ENCODE results near the gene PDE9A. TPM values are rescaled to one million over a fixed set of nuclear protein-coding genes. Genes with fewer than 3 reads are reported as not detected.

Gene PDE9A
- total RNA-seq, 1 donor from 2014 or later: 58.7 TPM

GRCh38 chr21:42654913-42655795, 1.7 kb downstream of the PDE9A start:
- Mint-ChIP-seq H3K27me3 (ENCODE audit: unreplicated experiment) (peaks cover 31% of the 10 kb centered on the region), H3K4me1 (ENCODE audit: low read depth, unreplicated experiment) (peaks cover 43% of the 10 kb centered on the region), H3K9me3 (ENCODE audit: unreplicated experiment) (peaks cover 28% of the 10 kb centered on the region), H3K27ac (ENCODE audit: unreplicated experiment) (peak overlapping the region; percentile 88), H3K36me3 (ENCODE audit: unreplicated experiment) (no peaks in the 10 kb centered on the region), H3K4me3 (ENCODE audit: unreplicated experiment) (peak overlapping the region; percentile 94)
- no peak for DNase-seq
- TF ChIP-seq, protein P1, sequence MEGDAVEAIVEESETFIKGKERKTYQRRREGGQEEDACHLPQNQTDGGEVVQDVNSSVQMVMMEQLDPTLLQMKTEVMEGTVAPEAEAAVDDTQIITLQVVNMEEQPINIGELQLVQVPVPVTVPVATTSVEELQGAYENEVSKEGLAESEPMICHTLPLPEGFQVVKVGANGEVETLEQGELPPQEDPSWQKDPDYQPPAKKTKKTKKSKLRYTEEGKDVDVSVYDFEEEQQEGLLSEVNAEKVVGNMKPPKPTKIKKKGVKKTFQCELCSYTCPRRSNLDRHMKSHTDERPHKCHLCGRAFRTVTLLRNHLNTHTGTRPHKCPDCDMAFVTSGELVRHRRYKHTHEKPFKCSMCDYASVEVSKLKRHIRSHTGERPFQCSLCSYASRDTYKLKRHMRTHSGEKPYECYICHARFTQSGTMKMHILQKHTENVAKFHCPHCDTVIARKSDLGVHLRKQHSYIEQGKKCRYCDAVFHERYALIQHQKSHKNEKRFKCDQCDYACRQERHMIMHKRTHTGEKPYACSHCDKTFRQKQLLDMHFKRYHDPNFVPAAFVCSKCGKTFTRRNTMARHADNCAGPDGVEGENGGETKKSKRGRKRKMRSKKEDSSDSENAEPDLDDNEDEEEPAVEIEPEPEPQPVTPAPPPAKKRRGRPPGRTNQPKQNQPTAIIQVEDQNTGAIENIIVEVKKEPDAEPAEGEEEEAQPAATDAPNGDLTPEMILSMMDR (IDR thresholded peaks at IDR 0.05; ENCODE audit: partially characterized antibody, unreplicated experiment): no peak

DNA sequence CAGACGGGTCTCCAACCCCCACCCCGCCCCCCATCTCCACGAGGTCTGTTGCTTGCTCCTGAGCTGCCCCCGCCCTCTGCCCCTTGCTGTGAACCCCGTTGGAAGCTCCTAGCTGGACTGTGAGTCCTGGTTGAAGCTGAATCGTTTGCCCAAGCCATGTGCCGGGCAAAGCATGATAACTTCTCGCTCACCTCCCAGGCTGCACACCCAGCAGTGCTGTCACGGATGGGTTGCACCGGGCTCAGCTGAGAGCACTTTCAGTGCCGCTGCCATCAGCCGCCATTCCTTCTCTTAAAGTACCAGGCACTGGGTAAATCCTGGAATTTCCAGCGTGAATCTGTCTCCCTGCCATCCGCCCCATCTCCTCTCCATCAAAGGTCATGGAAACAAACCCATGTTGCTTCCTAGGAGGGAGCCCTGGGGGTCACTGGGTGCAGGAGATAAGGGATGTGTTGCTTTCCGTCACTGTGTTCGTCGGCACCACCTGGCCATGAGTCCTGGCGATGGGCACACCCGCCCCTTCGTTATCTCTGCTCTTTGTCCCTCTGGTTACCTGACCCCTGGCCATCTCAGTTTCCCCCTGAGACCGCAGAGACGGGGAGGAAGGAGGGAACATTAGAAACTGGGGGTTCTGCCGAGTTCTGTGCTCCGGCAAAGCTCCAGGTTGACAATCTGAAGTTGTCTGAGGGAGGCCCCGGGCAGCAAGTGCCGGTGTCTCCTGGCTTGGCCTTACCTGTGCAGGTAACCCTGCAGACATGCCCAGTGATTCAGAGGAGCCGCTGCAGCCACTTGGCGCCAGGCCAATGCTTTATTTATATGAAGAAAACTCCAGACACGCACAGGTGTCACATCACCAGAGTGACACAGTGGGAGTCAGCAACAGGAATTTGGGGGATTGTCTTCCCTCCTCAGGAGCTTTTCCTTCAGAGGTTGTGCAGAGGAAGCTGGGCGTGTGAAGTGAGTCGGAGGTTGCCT, 2.7 kb downstream of the PDE9A start:
- H3K4me1 Mint-ChIP-seq (ENCODE audit: low read depth, unreplicated experiment): peaks cover 43% of the 10 kb centered on the region
- H3K4me3 Mint-ChIP-seq (ENCODE audit: unreplicated experiment): peak overlapping the region; percentile 94
- H3K36me3 Mint-ChIP-seq (ENCODE audit: unreplicated experiment): no peaks in the 10 kb centered on the region
- H3K9me3 Mint-ChIP-seq (ENCODE audit: unreplicated experiment): peaks cover 28% of the 10 kb centered on the region
- peaks cover 31% of the 10 kb centered on the region for H3K27me3 Mint-ChIP-seq (ENCODE audit: unreplicated experiment)
- peak overlapping the region; percentile 64 for H3K27ac Mint-ChIP-seq (ENCODE audit: unreplicated experiment)
- no peak for DNase-seq
- TF ChIP-seq, protein P1 (IDR thresholded peaks at IDR 0.05; ENCODE audit: partially characterized antibody, unreplicated experiment): no peak

GRCh38 chr21:42656872-42657271, 3.5 kb downstream of the PDE9A start:
- peaks cover 28% of the 10 kb centered on the region for H3K27me3 Mint-ChIP-seq (ENCODE audit: unreplicated experiment)
- no peaks in the 10 kb centered on the region for H3K36me3 Mint-ChIP-seq (ENCODE audit: unreplicated experiment)
- H3K9me3 Mint-ChIP-seq (ENCODE audit: unreplicated experiment): peaks cover 28% of the 10 kb centered on the region
- no peak for DNase-seq
- H3K4me1 Mint-ChIP-seq (ENCODE audit: low read depth, unreplicated experiment): peaks cover 44% of the 10 kb centered on the region
- peak overlapping the region; percentile 94 for H3K4me3 Mint-ChIP-seq (ENCODE audit: unreplicated experiment)
- TF ChIP-seq, protein P1 (IDR thresholded peaks at IDR 0.05; ENCODE audit: partially characterized antibody, unreplicated experiment): no peak
- peak overlapping the region; percentile 62 for H3K27ac Mint-ChIP-seq (ENCODE audit: unreplicated experiment)

- Mint-ChIP-seq H3K9me3 (ENCODE audit: unreplicated experiment) (peaks cover 20% of the 10 kb centered on the region), H3K27me3 (ENCODE audit: unreplicated experiment) (peaks cover 22% of the 10 kb centered on the region), H3K27ac (ENCODE audit: unreplicated experiment) (no peak overlapping the region), H3K4me1 (ENCODE audit: low read depth, unreplicated experiment) (peaks cover 40% of the 10 kb centered on the region), H3K36me3 (ENCODE audit: unreplicated experiment) (no peaks in the 10 kb centered on the region), H3K4me3 (ENCODE audit: unreplicated experiment) (no peak overlapping the region)
- no peak for DNase-seq
- TF ChIP-seq, protein P1 (IDR thresholded peaks at IDR 0.05; ENCODE audit: partially characterized antibody, unreplicated experiment): no peak
Observed at GRCh38 chr21:42657676-42658319, 4.4 kb downstream of the PDE9A start.

Measured in glutamatergic neuron (in vitro differentiated cells).